WTC11 (cell line): Measurements from ENCODE around the gene D2HGDH.

Experiments
- ATF1 ChIP-seq: sonication (generic); formaldehyde crosslinking; IDR thresholded peaks from 2 replicates; pipeline ENCODE4 v1.8.1; 2023; ENCODE audit warnings: mild to moderate bottlenecking, moderate library complexity, missing genetic modification reagents
- ELF4 ChIP-seq: sonication (generic); formaldehyde crosslinking; IDR thresholded peaks from 2 replicates; pipeline ENCODE4 v1.8.1; 2022; ENCODE audit warnings: low read depth, mild to moderate bottlenecking, moderate library complexity, missing genetic modification reagents
- ESRRA ChIP-seq: sonication (generic); formaldehyde crosslinking; IDR thresholded peaks from 2 replicates; pipeline ENCODE4 v1.8.1; 2022; ENCODE audit warnings: mild to moderate bottlenecking, missing genetic modification reagents, borderline replicate concordance
- FOXP1 ChIP-seq: sonication (generic); formaldehyde crosslinking; IDR thresholded peaks from 2 replicates; pipeline ENCODE4 v1.8.0; 2022; ENCODE audit warnings: missing genetic modification reagents, mild to moderate bottlenecking, moderate library complexity, borderline replicate concordance
- JUN ChIP-seq: sonication (generic); formaldehyde crosslinking; IDR thresholded peaks from 2 replicates; pipeline ENCODE4 v1.8.0; 2023; ENCODE audit warnings: mild to moderate bottlenecking, missing genetic modification reagents
- NFYB ChIP-seq: sonication (generic); formaldehyde crosslinking; conservative IDR thresholded peaks from 2 replicates; pipeline ENCODE4 v1.8.0; 2022; ENCODE audit warnings: low read depth, missing genetic modification reagents
- NR2C2 ChIP-seq: sonication (generic); formaldehyde crosslinking; IDR thresholded peaks from 2 replicates; pipeline ENCODE4 v1.8.0; 2022; ENCODE audit warnings: mild to moderate bottlenecking, missing genetic modification reagents
- RELA ChIP-seq: sonication (generic); formaldehyde crosslinking; IDR thresholded peaks from 2 replicates; pipeline ENCODE4 v1.8.1; 2022; ENCODE audit warnings: missing genetic modification reagents, mild to moderate bottlenecking, borderline replicate concordance
- TEAD4 ChIP-seq: sonication (generic); formaldehyde crosslinking; IDR thresholded peaks from 2 replicates; pipeline ENCODE4 v1.8.0; 2022; ENCODE audit warnings: mild to moderate bottlenecking, missing genetic modification reagents
- USF2 ChIP-seq: sonication (generic); formaldehyde crosslinking; IDR thresholded peaks from 2 replicates; pipeline ENCODE4 v1.8.1; 2023; ENCODE audit warnings: mild to moderate bottlenecking, missing genetic modification reagents, moderate library complexity
- ZNF232 ChIP-seq: sonication (generic); formaldehyde crosslinking; IDR thresholded peaks from 2 replicates; pipeline ENCODE4 v1.8.0; 2022; ENCODE audit warnings: mild to moderate bottlenecking, missing genetic modification reagents
- ZNF263 ChIP-seq: sonication (generic); formaldehyde crosslinking; IDR thresholded peaks from 2 replicates; pipeline ENCODE4 v1.8.1; 2022; ENCODE audit warnings: low read depth, mild to moderate bottlenecking, moderate library complexity, missing genetic modification reagents
- TF ChIP-seq, protein P1 (sequence below): fragments of 200-600 bp; IDR thresholded peaks from 2 replicates; pipeline ENCODE4 v1.8.0; 2022; ENCODE audit warnings: antibody characterized with exemption
- TF ChIP-seq, protein P2 (sequence below): sonication (generic); formaldehyde crosslinking; IDR thresholded peaks from 2 replicates; pipeline ENCODE4 v1.8.1; 2022; ENCODE audit warnings: low read depth, missing genetic modification reagents, borderline replicate concordance

DNA sequence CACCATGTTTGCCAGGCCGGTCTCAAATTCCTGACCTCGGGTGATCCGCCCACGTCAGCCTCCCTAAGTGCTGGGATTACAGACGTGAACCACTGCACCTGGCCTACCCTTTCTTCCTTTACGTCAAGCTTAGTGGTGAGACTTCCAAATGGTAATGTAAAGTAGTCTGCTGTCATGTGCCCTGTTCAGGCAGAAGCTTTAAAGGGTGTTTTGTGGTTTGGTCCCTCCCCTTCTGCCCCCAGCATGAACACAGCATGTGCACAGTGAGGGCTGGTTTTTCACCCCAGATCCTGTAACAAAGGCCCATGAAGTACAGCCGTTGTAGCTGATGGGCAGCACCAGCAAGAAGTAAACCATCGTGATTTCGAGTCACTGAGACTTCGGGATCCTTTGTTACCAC is 45.1 kb upstream of the D2HGDH start:
- TF ChIP-seq ESRRA (CRISPR knock-in tag) (no peak), NFYB (CRISPR knock-in tag) (no peak), USF2 (CRISPR knock-in tag) (no peak), ZNF263 (CRISPR knock-in tag) (no peak), ZNF232 (CRISPR knock-in tag) (no peak), ELF4 (no peak), NR2C2 (CRISPR knock-in tag) (no peak), RELA (CRISPR knock-in tag) (no peak), JUN (CRISPR knock-in tag) (no peak), TEAD4 (CRISPR knock-in tag) (no peak), ATF1 (CRISPR knock-in tag) (no peak), FOXP1 (no peak)
- TF ChIP-seq, protein P1, sequence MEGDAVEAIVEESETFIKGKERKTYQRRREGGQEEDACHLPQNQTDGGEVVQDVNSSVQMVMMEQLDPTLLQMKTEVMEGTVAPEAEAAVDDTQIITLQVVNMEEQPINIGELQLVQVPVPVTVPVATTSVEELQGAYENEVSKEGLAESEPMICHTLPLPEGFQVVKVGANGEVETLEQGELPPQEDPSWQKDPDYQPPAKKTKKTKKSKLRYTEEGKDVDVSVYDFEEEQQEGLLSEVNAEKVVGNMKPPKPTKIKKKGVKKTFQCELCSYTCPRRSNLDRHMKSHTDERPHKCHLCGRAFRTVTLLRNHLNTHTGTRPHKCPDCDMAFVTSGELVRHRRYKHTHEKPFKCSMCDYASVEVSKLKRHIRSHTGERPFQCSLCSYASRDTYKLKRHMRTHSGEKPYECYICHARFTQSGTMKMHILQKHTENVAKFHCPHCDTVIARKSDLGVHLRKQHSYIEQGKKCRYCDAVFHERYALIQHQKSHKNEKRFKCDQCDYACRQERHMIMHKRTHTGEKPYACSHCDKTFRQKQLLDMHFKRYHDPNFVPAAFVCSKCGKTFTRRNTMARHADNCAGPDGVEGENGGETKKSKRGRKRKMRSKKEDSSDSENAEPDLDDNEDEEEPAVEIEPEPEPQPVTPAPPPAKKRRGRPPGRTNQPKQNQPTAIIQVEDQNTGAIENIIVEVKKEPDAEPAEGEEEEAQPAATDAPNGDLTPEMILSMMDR = no peak
- TF ChIP-seq, protein P2, sequence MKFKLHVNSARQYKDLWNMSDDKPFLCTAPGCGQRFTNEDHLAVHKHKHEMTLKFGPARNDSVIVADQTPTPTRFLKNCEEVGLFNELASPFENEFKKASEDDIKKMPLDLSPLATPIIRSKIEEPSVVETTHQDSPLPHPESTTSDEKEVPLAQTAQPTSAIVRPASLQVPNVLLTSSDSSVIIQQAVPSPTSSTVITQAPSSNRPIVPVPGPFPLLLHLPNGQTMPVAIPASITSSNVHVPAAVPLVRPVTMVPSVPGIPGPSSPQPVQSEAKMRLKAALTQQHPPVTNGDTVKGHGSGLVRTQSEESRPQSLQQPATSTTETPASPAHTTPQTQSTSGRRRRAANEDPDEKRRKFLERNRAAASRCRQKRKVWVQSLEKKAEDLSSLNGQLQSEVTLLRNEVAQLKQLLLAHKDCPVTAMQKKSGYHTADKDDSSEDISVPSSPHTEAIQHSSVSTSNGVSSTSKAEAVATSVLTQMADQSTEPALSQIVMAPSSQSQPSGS (CRISPR knock-in tag) = no peak
